ENCODE measurements around the gene ELK3.
A peak's percentile ranks its signal among the peaks of the same experiment; 100 is the strongest.

The ELK3 gene

DNA sequence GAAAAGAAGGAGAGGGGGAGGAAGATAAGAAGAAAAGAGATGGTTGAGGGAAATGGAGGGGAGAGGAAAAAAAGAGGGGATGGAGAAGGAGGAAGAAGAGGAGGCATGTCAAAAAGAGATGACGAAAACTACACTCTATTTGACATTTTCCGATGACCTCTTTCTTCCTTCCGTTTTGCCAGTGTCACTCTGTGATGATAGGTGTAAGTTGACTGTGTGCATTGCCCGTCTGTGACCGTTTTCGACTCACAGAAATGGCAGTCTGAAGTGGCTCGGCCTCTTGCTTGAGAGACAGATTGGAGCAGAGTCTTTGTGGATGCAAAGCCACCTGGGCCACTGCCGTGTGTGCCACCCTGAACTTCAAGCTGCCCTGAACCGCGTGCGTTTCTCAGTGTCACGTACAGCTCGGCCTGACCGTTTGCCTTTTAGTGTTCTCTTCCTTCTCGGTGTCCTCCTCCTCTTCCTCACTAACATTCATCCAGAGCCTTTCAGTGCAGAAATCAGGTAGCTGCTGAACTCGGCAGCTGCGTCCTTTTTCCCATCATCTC, 32.7 kb downstream of the ELK3 start:
- DNase-seq, result no peak
- in situ Hi-C loops (cut with MboI; ENCODE audit: low pct_unique_long_range_greater_than_20kb, low sequenced_read_pairs), result no loop called here

DNA sequence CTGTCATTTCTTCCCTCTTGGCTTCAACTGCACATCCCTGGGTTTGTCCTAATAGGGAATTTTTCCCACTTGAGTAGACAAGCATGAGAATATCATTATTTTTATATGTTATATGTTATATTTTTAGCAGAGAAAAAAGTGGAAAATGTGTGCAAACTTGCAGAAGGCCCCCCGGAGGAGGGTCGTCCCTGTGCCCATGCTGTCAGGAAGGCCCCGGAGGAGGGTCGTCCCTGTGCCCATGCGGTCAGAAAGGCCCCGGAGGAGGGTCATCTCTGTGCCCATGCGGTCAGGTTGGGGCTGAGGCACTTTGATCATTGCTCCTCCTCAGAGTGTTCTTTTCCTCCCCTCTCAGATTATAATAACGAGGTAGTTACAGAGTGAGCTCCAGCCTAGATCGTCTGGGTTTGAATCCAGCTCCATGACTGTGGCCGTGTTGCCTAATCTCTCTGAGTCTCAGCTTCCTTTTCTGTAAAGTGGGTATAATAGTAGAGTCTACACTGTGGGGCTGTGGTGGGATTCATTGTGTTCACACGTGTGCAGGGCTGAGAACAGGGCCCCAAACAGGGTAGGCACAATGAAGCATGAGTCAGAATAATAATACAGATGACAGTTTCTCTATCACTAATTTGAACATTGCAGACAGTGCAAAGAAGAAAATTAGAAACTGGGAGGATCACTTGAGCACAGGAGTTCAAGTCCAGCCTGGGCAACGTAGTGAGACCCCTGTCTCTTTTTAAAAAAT, 33.4 kb downstream of the ELK3 start:
- no peak for DNase-seq
- in situ Hi-C loops (cut with MboI; ENCODE audit: low pct_unique_long_range_greater_than_20kb, low sequenced_read_pairs), result no loop called here

DNA sequence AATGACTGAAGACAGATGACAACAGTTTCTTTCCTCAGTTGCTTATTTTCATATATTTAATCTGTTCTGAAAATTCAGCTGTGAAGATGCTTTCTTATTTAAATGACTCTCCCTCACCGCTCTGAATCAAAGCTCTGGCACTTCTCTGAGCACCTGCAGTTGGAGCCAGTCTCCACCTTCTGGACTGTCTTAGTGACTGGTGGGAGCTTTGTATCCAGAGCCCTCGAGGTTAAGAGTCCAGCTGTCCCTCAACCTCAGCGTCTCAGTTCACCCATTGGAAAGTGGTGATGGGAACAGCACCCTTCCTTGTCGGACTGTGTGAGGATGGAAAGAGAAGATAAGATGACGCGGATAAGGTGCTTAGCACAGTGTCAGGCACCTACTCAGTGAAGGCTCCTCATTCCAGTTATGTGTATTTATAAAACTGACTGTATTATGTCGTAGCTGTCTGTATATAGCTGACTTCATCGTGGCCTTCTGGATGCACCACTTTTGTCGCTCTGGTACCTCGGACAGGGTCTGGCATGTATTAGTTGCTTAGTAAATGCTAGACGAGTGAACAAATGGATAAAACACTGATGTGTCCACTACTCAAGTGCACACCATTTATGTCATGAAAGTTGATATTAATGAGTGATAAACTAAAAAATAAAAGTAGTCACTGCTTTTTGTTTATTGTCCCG, 34.5 kb downstream of the ELK3 start:
- in situ Hi-C loops (cut with MboI; ENCODE audit: low pct_unique_long_range_greater_than_20kb, low sequenced_read_pairs), result no loop called here
- no peak for DNase-seq

DNA sequence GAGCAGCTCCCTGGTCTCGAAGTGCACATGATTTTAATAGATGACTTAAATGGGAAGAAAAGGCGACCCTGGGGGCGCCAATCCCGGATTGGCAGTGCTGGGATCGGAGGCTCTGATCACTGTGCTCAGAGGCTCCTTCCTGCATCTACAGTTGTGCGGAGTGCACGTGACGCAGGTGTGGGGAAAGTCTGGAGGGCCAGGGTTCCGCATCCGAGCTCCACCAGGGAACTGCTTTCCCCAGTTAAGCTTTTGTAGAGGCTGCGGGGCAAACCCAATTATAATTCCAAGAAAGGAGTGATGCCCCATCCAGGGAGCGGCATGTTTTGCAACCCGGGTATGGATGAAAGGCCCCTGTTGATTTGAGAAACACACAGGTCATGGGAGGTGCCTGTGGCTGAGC, 36.5 kb downstream of the ELK3 start:
- in situ Hi-C loops (cut with MboI; ENCODE audit: low pct_unique_long_range_greater_than_20kb, low sequenced_read_pairs), result no loop called here
- DNase-seq, result no peak

DNA sequence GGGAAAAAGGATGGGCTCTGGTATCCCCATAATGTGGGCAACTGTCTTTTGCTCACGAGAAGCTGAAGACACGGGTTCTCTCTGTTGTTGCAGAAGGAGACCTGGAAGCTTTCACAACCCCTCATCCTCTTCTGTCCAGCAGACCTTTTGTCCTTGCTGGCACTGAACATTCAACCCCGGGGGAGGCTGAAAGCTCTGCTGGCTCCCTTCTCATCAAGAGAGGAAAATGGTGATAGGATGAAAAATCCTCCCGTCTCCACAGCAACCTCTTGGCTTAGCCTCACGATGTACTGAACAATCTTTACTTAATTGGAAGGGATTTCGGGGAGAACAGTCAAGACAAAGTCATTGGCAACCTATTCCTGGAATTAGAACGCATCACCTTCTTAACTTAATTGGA, 39.0 kb downstream of the ELK3 start:
- in situ Hi-C loops (cut with MboI; ENCODE audit: low pct_unique_long_range_greater_than_20kb, low sequenced_read_pairs), result no loop called here
- DNase-seq, result no peak

DNA sequence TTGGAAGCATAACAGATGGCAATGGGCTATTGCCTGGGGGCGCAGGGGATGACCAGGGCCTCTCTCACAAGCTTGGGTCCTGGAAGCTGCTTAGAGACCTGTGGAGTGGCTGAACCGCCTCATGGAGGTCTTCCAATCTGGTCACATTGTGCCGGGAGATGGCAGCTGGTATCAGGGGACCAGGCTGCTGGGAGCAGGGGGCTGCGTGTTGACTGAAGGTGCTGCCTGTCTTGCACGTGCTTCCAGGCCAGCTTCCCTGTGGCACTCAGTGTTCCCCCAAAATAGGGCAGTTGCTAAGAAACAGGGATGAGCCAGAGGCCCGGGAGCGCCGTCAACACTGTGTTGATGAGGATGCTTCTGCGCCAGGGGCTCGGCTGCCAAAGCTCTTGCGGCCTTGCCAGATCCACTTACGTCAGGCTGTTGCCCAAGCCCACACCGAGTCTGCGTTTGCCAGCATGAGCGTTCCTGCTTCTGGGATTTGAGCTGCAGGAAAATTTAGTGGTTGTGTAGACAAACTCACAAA, 39.8 kb downstream of the ELK3 start:
- no peak for DNase-seq
- in situ Hi-C loops (cut with MboI; ENCODE audit: low pct_unique_long_range_greater_than_20kb, low sequenced_read_pairs), result no loop called here

DNA sequence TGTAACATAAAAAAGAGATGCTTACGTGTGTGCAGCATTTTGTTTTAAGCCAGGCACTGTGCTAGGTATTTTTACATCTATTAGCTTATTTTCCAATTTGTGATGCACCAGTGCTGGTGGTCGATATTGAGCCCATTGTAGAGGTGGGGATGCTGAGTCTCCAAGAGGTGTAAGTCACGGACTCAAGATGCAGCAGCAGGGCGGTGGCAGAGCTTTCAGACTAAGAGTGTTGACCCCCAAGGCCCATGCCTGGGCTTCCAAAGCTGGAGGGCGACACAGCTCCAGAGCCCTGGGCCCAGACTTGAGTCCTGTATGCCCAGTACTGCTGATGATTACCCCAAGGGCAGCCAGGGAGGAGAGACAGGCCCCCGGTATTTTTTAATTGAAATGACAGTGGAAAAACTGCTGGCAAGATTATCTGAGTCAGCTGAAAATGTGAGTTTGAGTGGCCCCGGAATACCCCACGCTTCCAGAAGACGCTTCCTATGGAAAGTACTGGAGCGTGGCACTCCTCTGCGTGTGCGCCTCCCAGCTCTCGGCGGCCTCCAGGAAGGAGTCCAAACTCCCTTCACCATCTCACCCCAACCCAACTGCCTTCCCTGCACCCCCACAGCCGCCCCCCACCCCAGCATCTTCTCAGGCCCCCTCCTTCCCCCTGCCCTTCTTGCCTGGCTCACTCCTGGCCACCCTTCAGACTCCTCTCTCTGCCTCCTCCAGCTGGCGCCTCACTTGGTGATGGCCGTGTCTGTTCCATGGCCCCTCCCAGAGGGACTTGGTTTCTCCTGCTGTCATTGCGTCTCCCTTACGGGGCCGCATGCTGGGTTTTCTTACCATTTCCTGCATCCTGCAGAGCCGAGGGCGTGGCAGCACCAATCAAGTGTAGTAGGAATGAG, 40.7 kb downstream of the ELK3 start:
- in situ Hi-C loops (cut with MboI; ENCODE audit: low pct_unique_long_range_greater_than_20kb, low sequenced_read_pairs), result no loop called here
- DNase-seq, result no peak

DNA sequence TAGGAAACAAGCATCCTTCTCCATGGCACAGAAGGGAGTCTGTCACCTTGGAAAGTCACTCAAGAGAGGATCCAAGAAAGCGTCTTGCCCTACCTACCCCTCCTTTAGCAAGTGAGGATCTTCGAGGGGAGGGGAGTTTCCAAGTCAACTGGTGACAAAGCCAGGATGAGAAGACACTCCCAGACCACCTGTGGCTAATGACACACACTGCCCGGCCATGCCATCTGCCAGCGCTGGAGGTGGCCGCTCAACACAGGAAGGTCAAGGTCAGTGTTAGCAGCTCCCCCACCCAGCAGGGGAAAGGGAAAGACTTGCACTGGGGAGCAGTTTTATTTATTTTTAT, 41.3 kb downstream of the ELK3 start:
- in situ Hi-C loops (cut with MboI; ENCODE audit: low pct_unique_long_range_greater_than_20kb, low sequenced_read_pairs), result no loop called here
- no peak for DNase-seq

DNA sequence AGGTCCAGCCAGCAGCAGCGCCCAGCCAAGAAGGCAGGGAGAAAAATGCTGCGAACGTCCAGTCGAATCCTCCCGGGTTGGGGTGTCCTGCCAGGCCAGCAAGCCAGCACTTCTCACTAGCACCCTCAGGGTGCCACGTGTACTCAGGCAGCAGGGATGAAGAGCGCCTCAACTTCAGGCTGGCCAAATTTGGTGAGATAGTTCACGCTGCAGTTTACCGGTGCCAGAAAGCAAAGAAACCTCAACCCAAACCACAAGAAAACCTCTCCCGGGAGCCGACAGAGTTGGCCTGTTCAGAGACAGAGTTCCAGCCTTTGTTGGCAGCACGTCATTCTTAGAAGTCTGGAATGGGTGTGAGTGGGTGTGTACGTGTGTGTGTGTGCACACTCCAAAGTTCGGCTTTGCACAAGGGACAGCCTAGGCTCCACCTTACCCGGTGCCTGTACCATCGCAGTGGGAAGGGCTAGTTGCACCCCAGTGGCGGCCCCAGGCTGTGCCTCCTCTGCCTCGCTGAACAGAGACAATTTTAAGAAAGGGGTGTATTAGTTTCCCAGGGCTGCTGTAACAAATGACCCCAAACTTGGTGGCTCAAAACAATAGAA, 42.1 kb downstream of the ELK3 start:
- in situ Hi-C loops (cut with MboI; ENCODE audit: low pct_unique_long_range_greater_than_20kb, low sequenced_read_pairs), result no loop called here
- no peak for DNase-seq

DNA sequence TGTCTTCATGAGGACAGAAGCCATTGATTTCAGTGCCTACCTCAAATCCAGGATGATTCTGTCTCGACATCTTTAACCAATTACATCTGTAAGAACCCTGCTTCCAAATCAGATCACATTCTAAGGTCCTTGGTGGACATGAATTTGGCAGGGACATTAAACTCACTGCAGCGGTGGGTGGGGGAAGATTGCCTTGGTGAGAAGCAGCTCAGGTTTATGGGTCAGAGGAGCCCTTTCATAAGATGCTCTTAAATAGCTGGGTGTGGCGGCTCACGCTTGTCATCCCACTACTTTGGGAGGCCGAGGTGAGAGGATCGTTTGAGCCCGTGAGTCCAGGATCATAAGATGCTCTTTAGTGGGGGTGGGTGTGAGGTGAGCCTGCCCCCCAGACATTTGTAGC, 42.9 kb downstream of the ELK3 start:
- no peak for DNase-seq
- in situ Hi-C loops (cut with MboI; ENCODE audit: low pct_unique_long_range_greater_than_20kb, low sequenced_read_pairs), result no loop called here

DNA sequence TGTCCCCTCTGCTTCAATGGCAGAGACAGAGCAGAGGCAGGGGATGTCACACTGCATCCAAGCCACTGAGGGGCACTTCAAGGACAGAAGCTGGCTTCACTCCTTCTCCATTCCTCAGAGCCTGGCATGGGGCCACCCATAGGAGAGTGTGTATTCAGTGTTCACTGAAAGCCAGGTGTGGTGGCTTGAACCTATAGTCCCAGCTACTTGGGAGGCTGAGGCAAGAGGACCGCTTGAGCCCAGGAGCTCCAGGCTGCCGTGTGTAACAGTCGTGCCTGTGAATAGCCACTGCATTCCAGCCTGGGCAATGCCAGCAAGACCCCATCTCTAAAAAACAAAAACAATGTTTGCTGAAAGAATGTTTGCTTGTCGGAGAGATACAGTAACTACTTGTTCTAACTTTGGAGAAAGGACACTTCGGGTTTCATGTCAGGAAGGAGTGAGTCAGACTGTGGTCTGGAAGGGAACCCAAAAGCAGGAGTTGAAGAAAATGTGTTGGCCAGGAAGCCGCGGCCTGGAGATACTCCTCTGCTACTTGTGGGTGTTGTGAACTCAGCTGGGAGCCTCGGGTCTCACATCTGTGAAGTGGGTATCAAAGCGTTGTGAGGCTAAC, 43.4 kb downstream of the ELK3 start:
- in situ Hi-C loops (cut with MboI; ENCODE audit: low pct_unique_long_range_greater_than_20kb, low sequenced_read_pairs), result no loop called here
- peak; percentile 77 for DNase-seq

DNA sequence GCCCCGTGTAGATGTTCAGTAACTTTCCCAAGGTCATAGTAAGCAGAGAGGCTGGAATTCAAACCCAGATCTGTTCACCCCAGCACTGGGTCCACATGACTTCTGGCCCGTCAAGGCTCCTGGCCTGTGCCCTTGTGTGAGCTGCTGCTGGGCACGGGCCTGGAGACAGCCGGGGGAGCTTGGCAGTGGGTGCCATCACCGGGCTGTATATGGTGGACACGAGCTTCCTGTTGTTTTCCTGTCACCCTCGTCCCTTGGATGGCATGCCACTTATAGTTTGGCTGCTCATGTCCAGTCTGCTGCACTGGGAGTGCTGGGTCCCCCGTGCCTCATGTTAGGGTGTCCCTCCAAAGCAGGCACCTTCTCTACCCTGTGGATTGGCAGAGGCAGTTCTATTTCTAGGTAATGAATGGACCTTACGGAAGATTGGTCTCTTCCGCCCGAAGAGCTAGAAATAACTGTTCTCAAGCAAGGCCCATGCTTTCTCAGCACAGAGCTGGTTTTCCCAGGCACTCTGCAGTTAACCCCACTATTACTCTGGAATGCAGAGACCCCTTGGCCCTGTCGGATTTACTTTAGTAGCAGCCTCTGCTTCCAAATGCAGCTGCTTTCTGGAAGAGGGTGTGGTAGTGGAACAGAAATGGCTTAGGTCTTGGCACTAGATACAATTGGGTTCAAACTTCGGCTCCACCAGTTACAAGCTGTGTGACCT, 44.3 kb downstream of the ELK3 start:
- in situ Hi-C loops (cut with MboI; ENCODE audit: low pct_unique_long_range_greater_than_20kb, low sequenced_read_pairs), result no loop called here
- DNase-seq, result no peak

DNA sequence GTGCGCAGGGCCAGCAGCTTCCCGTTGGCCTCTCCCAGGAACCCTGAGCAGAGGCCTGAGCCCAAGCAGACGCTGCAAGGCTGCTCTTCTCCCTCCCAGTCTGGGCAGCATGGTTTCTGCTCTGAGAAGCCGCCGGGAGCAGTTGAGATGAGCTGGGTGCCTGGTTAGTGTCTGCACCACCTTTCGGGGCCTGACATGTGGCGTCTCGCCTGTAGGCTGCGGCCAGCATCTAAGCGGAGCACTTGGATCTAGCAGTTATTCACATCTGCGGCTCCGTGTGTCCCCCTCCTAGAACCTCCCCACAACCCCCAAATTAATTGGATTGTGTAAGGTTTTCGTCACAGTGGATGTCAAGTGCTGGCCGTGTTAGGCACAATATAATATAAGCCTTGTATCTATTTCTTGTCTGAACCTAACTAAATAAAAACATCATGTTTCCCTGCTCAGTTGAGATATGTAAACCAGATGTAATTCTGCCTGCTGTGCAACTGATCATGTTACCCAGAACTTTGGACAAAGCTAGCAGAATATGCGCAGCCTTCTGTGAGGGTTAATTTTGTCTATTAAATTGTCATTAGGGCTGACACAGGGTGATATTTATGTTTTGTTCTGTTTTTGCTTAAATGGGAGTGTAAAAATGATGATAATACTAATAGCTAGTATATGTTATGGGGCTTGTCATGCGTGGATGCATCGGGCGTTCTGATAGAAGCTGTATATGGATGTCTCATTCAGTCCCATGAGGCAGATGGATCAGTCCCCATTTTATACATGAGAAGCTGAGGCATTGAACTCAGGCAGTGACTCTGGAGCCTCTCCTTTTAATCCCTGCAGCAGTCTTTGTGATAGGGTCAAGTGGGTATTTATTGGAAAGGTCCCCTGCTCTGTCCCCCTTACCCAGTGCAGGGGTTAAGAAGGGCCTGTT, 45.8 kb downstream of the ELK3 start:
- no peak for DNase-seq
- in situ Hi-C loops (cut with MboI; ENCODE audit: low pct_unique_long_range_greater_than_20kb, low sequenced_read_pairs), result no loop called here

DNA sequence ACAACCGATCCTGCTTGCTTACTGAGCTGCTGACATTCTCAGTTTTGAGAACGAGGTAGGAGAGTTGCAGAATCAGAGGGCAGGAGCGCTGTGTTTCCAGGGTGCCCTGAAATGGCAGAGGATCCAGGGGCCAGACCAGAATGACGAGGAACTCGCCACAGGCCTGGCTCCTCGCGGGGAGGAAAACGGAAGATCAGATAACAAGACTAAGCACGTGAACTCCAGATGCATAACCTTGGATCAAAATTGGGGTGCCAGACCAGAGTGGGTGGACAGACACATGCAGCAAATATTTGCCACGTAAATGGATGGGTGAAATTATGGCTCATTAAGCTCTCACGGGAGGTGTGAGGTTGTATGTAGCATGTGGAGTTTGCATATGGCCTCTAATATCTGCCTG, 46.5 kb downstream of the ELK3 start:
- in situ Hi-C loops (cut with MboI; ENCODE audit: low pct_unique_long_range_greater_than_20kb, low sequenced_read_pairs), result no loop called here
- no peak for DNase-seq

DNA sequence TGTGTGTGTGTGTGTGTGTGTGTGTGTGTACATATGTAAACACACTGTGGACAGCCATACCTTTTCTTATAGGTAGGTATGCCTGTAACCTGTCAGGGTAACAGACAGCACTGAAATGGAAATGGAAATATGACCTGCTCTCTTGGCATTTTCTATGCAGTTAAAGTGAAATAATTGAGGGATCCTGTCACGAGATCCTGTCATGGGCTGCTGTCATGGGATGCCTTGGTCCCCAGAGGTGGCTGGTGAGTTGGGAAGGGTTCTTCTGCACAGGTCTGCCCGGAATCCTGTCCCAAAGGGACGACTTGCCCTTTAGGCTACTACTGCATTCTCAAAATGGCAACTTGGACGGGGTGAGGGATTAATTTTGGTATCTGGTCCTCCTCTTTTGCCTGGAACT, 47.3 kb downstream of the ELK3 start:
- in situ Hi-C loops (cut with MboI; ENCODE audit: low pct_unique_long_range_greater_than_20kb, low sequenced_read_pairs), result no loop called here

DNA sequence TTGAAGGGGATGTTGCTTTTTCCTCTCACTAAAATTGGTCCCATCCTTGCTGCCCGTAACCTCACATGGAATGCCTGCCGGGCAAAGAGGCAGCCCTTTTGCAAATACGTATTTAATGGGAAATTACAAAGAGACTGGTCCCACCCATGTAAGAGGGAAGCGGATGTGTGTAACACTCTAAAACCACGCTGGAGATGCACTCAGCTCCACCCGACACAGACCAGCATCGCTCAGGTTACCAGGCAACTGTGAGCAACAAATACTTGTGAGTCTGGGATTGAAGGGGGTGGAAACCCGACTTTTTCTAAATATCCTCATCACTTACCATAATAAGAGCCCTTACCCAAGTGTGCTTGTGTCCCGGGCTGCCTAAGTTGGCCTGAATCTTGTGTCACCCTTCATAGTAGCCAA, 47.7 kb downstream of the ELK3 start:
- no peak for DNase-seq
- in situ Hi-C loops (cut with MboI; ENCODE audit: low pct_unique_long_range_greater_than_20kb, low sequenced_read_pairs), result no loop called here

More for the DNA sequence above, 47.3 kb downstream of the ELK3 start:
- no peak for DNase-seq

DNA sequence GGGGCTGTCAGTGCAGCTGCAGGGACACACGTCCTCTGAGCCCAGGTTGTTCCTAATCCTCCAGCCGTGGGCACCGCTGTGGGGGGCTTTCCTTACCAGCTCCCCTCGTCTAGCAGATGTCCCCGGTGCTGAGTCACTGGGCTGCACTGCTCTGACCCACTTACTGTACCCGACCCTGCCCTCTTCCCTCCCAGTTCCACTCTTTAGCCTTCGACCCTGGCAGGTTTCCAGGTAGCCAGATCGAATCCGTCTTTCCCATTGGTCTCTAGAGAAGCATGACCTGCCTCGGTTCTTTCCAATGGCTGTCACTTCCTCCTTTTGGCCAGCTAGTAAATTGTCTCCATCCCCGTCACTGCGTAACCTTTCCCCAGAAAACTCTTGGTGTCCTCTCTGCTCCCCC, 48.4 kb downstream of the ELK3 start:
- DNase-seq, result no peak
- in situ Hi-C loops (cut with MboI; ENCODE audit: low pct_unique_long_range_greater_than_20kb, low sequenced_read_pairs), result no loop called here
